Right lung (tissue), 10 donors: Measurements from ENCODE around the gene ZNF329. TPM values are rescaled to one million over a fixed set of nuclear protein-coding genes. Genes with fewer than 3 reads are reported as not detected.
"Not testable (repeated sequence)": the region's sequence is repeated elsewhere in the genome, so short reads cannot be mapped to it uniquely, and the experiment has no call there.

Experiments used
- DNase-seq, 2 donors: peaks; one replicate each; pipeline ENCODE4 v3.0.0-alpha.2; 2013
- long read RNA-seq, 8 donors: transcript quantifications; one replicate each; lab custom pipeline, GENCODE V29; 2026
- polyA plus RNA-seq, 5 donors: library from polyadenylated mRNA; unstranded; fragments of 120-200 nt; gene quantifications; one replicate each; pipeline versions ENCODE4 v1.2.1 to v1.2.3, GENCODE V29; 2013; ENCODE audit warnings: inconsistent platforms in 1 of 5, low replicate concordance in 1 of 5; ENCODE audit not compliant: insufficient read length in 5 of 5, insufficient read depth in 1 of 5

Gene ZNF329
- polyA plus RNA-seq: 10 to 100 TPM; 16.5 to 22.7 (median 19.8) TPM
- long read RNA-seq, donor 1, partial matches to known transcripts: 45 of 49 reads
- long read RNA-seq, donor 1, other reads (novel, unspliced or antisense): 0 of 49 reads
- long read RNA-seq, donor 2, partial matches to known transcripts: 0 of 3 reads
- long read RNA-seq, donor 2, other reads (novel, unspliced or antisense): 0 of 3 reads
- long read RNA-seq, donor 3, partial matches to known transcripts: 0 of 1 reads
- long read RNA-seq, donor 3, other reads (novel, unspliced or antisense): 0 of 1 reads
- long read RNA-seq, donor 4, partial matches to known transcripts: 0 of 4 reads
- long read RNA-seq, donor 4, other reads (novel, unspliced or antisense): 0 of 4 reads
- long read RNA-seq, donor 5, partial matches to known transcripts: 7 of 10 reads
- long read RNA-seq, donor 5, other reads (novel, unspliced or antisense): 0 of 10 reads
- long read RNA-seq, donor 6, partial matches to known transcripts: 46 of 48 reads
- long read RNA-seq, donor 6, other reads (novel, unspliced or antisense): 0 of 48 reads
- long read RNA-seq, donor 7, partial matches to known transcripts: 0 of 1 reads
- long read RNA-seq, donor 7, other reads (novel, unspliced or antisense): 0 of 1 reads
- long read RNA-seq, donor 8: 0 reads

GRCh38 chr19:58150328-58150921, at the start of gene ZNF329:
Gene ZNF329, minus strand, starts transcription at chr19:58150789. Its CDS starts 21,286 bp downstream, at chr19:58129503.
- DNase-seq: peak; percentile 83 to 86

- DNase-seq: peak in 1 of 2 donors; percentile 4
Observed at GRCh38 chr19:58196901-58197616, 46.5 kb upstream of the ZNF329 start.

GRCh38 chr19:58183817-58184215, 33.2 kb upstream of the ZNF329 start:
- DNase-seq: no peak

- DNase-seq: peak; percentile 90 to 92
Observed at GRCh38 chr19:58182989-58183816, 32.6 kb upstream of the ZNF329 start, which contains the start of gene ZNF274. Gene ZNF274, plus strand, starts transcription at chr19:58183061. Its CDS starts 905 bp downstream, at chr19:58183966.

GRCh38 chr19:58182577-58182988, 32.0 kb upstream of the ZNF329 start:
- peak in 1 of 2 donors; percentile 13 for DNase-seq

GRCh38 chr19:58181902-58182576, 31.4 kb upstream of the ZNF329 start:
- DNase-seq: no peak

GRCh38 chr19:58170860-58171259, 20.3 kb upstream of the ZNF329 start:
- no peak for DNase-seq

GRCh38 chr19:58166708-58167280, 16.2 kb upstream of the ZNF329 start:
- DNase-seq: no peak

GRCh38 chr19:58166268-58166667, 15.7 kb upstream of the ZNF329 start:
- no peak for DNase-seq

GRCh38 chr19:58157045-58157728, 6.6 kb upstream of the ZNF329 start:
- no peak for DNase-seq

- peak; percentile 96 to 97 for DNase-seq
Observed at GRCh38 chr19:58154679-58155648, 4.4 kb upstream of the ZNF329 start.

- DNase-seq: peak; percentile 60 to 70
Observed at GRCh38 chr19:58154287-58154678, 3.7 kb upstream of the ZNF329 start.

- no peak for DNase-seq
Observed at GRCh38 chr19:58153386-58153785, 2.8 kb upstream of the ZNF329 start.

GRCh38 chr19:58147475-58147874, 3.1 kb downstream of the ZNF329 start:
- not testable (repeated sequence) for DNase-seq

- no peak for DNase-seq
Observed at GRCh38 chr19:58145849-58146248, 4.7 kb downstream of the ZNF329 start.

- no peak for DNase-seq
Observed at GRCh38 chr19:58134244-58134643, 16.3 kb downstream of the ZNF329 start.

- DNase-seq: no peak
Observed at GRCh38 chr19:58129284-58129683, 21.3 kb downstream of the ZNF329 start.
